NCI-H69 (cell line): Measurements from ENCODE around the gene NCOA5.
"Not testable (repeated sequence)": the region's sequence is repeated elsewhere in the genome, so short reads cannot be mapped to it uniquely, and the experiment has no call there.

Experiments used
- DNase-seq: peaks from one replicate; lab custom pipeline; 2025; lab: John Stamatoyannopoulos, UW

The NCOA5 gene

GRCh38 chr20:46091622-46092535, 2.1 kb upstream of the NCOA5 start:
- not testable (repeated sequence) for DNase-seq

DNA sequence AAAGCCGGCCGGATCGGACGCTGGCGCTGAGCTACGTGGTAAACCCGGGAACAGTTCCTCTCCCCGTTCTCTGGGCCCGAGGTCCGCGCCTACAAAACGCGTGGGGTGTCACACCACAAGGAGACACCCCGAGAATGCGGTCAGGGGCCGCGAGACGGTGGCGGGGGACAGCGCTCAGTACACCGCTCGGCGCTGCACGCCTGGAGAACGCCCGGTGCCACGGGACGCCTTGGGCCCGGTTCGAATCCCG, 670 bp downstream of the NCOA5 start:
- DNase-seq = peak; percentile 58

GRCh38 chr20:46088409-46089166, 1.2 kb downstream of the NCOA5 start:
- peak; percentile 23 for DNase-seq

DNA sequence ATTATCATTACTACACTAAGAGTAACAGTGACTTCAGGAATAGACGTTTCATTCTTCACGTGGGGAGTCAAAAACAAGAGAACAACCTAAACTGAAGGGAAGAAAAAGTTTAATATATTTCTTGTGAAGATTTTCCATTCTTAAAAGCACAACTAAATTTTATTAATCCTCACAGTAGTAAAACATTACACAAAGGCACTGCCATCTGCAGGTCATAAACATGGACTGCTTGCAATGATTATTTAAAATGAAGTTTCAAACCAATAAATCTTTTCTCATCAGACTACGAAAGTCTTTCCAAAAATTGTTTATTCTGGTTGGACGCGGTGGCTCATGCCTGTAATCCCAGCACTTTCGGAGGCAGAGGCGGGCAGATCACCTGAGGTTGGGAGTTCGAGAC, 2.6 kb downstream of the NCOA5 start:
- DNase-seq = peak; percentile 1

GRCh38 chr20:46085179-46085851, 4.4 kb downstream of the NCOA5 start:
- peak; percentile 77 for DNase-seq

DNA sequence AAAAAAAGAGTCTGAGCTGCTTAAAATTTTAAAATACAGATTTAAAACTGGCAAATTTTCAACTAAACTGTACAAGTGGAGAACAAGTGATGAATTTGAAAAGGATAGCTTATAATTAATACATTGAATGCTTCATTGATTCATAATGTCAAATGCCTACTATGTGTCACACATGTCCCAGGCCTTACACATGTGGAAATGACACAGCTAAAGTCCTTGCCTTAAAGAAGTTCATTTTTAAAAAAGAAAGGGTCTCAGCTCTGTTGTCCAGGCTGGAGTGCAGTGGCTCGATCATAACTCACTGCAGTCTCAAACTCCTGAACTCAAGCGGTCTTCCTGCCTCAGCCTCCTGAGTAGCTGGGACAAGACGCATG, 5.0 kb downstream of the NCOA5 start:
- no peak for DNase-seq

DNA sequence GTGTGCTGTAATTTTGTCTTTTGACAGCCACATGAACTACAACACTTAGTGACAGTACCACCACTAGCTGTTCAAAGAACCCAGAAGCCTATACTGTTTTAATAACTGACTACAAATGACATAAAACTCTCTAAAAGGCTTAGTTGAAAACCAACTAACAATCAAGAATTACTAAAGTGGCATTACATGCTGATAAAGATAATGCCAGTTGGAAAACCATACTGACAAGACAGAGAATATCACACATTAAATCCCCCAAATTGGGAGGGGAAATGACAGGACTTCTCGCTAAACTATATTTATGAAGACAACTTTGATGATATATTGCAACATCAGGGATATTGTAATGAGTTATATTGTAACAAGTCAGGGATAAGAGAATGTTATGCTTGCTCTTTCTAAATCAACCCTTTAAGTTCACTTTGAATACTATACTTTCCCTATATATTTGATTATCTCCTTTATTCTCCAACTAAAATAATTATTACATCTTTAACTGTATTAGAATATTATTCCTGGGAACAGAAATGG, 6.2 kb downstream of the NCOA5 start:
- no peak for DNase-seq

DNA sequence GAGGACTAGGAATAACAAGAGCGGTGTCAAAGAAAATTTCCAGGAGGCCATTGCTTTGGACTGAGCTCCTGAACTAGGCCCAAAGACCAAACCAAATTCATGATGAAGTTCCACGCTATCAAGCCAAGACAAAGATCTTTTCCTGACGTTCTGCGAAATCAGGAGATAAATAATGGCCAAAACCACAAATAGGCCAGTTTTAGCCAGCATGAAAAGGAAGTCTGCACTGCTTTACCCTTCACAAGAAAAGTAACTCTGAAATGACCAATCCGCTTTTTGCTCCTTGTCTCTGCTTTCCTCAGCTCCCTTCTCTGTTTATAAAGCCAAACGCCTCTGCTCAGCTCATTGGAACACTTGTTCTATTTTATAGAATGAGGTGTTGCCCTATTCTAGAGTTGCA, 6.7 kb downstream of the NCOA5 start:
- no peak for DNase-seq

GRCh38 chr20:46081074-46081473, 8.7 kb downstream of the NCOA5 start:
- DNase-seq = peak; percentile 60

DNA sequence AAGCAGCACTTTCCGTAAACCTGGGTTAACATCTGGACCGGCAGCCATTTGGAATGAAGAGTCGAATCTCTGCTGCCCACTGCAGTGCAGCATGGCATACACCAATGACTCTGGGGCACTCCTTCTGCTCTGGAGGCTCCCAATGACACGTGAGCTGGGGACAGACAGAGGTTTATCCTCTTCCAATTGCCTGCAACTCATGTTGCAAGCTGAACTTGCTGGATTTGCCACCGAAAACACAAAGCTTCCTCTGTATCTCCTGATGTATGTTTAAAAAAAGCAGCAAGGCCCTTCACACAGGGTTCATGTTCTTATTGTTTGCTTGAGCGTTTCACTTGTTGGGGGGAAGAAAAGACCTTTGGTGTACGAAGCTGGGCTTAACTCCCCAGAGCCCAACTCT, 10.8 kb downstream of the NCOA5 start:
- DNase-seq = no peak

DNA sequence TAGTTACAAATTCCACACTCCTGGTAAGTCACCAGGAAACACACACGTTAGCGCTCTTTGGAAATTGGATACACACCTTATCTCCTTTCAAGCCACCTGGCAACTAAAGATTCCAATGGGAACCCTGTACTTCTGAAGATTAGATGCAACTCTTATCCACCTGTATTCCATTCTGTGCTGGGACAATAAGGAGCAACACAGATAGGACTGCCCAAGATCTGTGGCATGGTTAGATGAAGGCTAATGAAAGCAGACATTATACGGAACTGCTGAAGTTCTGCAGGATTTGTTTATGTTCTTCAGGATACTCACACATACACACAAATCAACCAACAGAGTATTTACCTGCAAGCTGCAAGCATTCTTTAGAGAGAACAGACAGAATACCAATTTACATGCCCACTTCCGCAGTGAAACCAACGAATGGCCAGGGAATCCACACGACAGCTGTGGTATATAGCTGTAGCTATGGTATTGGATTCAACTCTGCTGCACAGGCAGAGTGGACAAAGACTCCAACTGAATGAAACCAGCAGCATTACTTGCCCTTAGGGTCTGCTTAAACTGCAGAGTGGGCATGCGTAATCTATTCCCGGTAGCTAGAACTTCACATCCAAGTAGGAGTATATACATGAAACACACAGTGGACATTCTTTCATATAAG, 12.0 kb downstream of the NCOA5 start:
- no peak for DNase-seq

DNA sequence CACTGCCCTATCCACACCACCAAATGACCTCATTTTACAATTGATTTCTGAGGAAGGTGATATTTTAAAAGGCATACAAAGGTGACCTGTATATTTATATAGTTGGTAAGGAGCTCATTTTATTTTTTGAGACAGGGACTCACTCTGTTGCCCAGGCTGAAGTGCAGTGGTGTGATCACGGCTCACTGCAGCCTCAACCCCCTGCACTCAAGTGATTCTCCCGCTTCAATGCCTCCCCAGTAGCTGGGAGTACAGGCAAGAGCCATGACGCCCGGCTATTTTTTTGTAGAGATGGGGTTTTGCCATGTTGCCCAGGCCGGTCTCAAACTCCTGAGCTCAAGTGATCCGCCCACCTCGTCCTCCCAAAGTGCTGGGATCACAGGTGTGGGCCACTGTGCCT, 13.0 kb downstream of the NCOA5 start:
- DNase-seq = no peak

GRCh38 chr20:46074006-46074405, 15.8 kb downstream of the NCOA5 start:
- no peak for DNase-seq

DNA sequence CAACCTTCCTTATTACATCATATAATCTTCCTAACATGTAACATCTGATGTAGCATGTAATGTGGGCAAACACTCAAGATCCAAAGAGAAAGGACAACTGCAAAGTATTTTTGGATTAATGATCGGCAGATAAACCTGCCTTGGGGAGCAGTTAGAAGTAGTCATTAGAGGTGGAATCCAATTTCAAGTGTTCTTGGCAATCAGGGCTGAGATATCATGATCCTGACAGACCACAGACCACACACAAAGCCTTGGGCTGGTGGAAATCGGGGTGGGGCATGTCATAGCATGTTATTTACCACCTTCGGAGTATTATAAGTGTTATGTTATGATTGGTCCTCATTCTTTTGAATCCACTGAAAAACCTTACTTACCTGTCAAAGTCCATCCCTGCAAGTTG, 16.3 kb downstream of the NCOA5 start:
- DNase-seq = no peak

GRCh38 chr20:46073024-46073423, 16.7 kb downstream of the NCOA5 start:
- no peak for DNase-seq

DNA sequence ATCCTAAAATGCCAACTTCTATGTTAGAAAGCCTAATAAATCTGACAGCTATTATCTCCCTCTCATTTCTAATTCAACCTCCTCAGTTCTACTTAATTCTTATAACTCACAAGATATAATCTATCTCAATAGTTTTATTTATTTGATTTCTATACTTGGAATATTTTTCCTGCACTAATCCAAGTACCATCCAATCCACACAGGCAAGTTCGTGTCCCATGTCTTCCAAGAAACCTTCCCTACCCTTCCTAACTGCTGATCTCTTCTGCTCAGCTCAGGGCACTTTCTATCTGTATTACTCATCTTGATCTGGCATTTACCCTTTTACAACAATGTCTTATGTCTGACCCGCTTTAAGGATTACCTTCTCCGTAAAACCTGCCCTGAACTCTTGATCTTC, 18.2 kb downstream of the NCOA5 start:
- no peak for DNase-seq

DNA sequence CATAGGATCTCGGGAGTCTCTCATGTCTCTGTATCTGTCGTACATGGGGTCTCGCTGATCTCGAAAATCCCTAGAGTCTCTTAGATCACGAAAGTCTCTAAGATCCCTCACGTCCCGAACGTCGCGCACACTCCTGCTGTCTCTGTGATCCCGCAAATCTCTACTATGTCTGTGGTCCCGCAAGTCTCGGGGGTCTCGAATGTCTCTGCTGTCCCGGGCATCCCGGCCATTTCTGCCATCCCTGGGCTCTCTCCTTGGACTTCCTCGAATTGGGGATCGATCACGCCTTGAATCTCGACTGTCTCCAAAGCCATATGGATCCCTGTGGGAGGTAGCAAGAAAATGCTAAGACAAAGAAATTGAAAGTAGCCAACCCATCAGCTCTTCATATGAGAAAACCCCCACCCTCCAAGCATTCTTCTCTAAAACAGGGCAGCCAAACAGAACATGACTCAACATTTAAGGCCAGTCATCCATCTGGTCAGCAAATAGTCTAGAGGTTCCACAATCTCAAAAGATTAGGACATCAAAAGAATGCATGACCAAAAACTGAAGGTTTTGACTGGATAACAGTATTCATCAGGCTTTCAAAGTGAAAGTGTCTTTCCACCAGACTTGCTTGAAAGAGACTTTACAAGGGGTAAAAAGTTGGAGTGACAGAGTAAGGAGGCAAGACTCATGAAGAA, 19.4 kb downstream of the NCOA5 start:
- no peak for DNase-seq

GRCh38 chr20:46065691-46066090, 24.1 kb downstream of the NCOA5 start:
- no peak for DNase-seq

GRCh38 chr20:46065006-46065405, 24.8 kb downstream of the NCOA5 start:
- DNase-seq = no peak

DNA sequence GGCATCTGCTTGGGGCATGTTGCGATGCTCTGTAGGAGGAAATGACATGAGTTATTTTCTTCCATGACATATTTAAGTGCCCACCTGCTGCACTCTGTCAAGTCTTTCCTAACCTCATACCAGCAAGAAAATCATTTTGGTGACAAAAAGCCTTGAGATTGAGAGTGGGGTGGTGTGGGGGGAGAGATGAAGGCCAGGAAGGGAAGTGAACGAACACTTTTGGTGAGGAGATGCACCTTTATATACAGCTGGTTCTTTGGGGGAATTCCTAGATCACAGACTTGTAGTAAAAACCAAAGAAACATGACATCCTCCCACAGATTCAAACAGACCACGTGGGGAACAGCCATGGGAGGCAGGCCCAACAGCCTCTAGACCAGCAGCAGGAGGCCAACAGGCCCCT, 26.1 kb downstream of the NCOA5 start:
- no peak for DNase-seq

DNA sequence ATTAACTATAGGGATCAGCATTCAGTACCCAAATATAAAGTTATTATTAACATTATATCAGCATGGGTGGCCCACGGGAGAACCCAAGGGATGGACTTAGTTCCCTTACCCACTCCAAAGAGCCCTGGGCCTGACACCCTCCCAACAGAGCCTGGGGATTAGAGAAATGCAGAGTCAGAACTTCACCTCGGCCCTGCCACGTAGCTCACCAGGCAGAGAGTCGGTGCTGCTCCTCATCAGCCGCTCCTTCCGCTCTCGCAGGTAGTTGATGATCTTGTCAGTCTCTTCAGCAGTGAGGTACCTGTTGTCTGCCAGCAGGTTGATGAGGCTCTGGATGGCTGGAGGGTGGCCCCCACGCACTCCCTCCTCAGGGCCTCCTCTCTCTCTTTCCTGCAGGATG, 26.6 kb downstream of the NCOA5 start:
- no peak for DNase-seq

DNA sequence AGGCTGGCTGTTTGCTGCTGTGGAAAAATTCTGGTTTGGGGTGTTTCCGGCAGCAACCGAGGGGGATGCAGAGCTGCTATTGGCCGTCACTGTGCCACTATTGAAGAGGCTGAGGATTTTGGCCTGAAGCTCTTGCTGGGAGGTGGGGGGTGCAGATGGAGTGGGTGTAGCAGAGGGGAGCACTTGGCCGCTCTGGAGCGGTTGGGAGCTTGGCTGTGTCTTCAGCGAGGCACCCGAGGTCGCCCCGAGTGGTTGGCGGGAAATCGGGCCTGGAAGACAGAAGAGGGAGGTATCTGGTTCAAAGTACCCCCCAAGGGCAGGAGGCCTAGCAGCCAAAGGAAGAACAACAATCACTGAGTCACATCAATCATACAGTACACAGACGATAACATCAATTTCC, 27.1 kb downstream of the NCOA5 start:
- no peak for DNase-seq
